H1 (cell line): ENCODE measurements around the gene ZSWIM6. TPM values are rescaled to one million over a fixed set of nuclear protein-coding genes. Genes with fewer than 3 reads are reported as not detected.

Source experiments
- CTCF ChIA-PET: fragments of 300-600 bp; sonication (Branson Sonifier 250); formaldehyde crosslinking; loops from one replicate; lab custom pipeline; 2021; ENCODE audit not compliant: partially characterized antibody; lab: Charles Lee
- POLR2A ChIA-PET: fragments of 300-600 bp; sonication (Branson Sonifier 250); formaldehyde crosslinking; loops from one replicate; lab custom pipeline; 2021; ENCODE audit warnings: inconsistent platforms; ENCODE audit not compliant: partially characterized antibody; lab: Charles Lee
- DNase-seq, 2 experiments: peaks; one replicate each; pipeline versions ENCODE4 v3.0.0 to v3.0.0-alpha.2; 2010 to 2022; ENCODE audit warnings: low spot score in 2 of 2, low read depth in 1 of 2, mixed read lengths in 1 of 2
- FAIRE-seq: peaks from 2 replicates; lab custom pipeline; 2011; peaks lifted over from hg19 to GRCh38; lab: Jason Lieb, UNC
- H2AFZ ChIP-seq: 2 replicates; pipeline ENCODE4 v1.8.1; 2012; ENCODE audit warnings: low read length, inconsistent platforms
- H2AK5ac ChIP-seq: 2 replicates; pipeline ENCODE4 v1.6.1; 2013; ENCODE audit warnings: low read depth, low read length
- H2BK120ac ChIP-seq: replicated peaks from 2 replicates; pipeline ENCODE3; 2013; ENCODE audit warnings: low read depth, low read length, inconsistent platforms
- H2BK12ac ChIP-seq: 2 replicates; pipeline ENCODE4 v1.6.1; 2013; ENCODE audit warnings: low read depth, low read length
- H2BK15ac ChIP-seq: 2 replicates; pipeline ENCODE4 v1.6.1; 2013; ENCODE audit warnings: low read length
- H2BK20ac ChIP-seq: 2 replicates; pipeline ENCODE4 v1.6.1; 2013; ENCODE audit warnings: low read length
- H2BK5ac ChIP-seq: 2 replicates; pipeline ENCODE4 v1.6.1; 2013; ENCODE audit warnings: low read depth, low read length
- H3K14ac ChIP-seq: 2 replicates; pipeline ENCODE4 v1.6.1; 2013; ENCODE audit warnings: inconsistent platforms; ENCODE audit not compliant: insufficient read length
- H3K18ac ChIP-seq: 2 replicates; pipeline ENCODE4 v1.6.1; 2013; ENCODE audit warnings: low read length; ENCODE audit errors: extremely low read depth
- H3K23ac ChIP-seq: 2 replicates; pipeline ENCODE4 v1.6.1; 2013; ENCODE audit warnings: inconsistent platforms; ENCODE audit not compliant: insufficient read length
- H3K23me2 ChIP-seq: 2 replicates; pipeline ENCODE4 v1.6.1; 2013; ENCODE audit warnings: low read depth, low read length
- H3K27ac ChIP-seq: 2 replicates; pipeline ENCODE4 v1.6.1; 2011; ENCODE audit warnings: low read depth, low read length, inconsistent platforms
- H3K27me3 ChIP-seq, 4 experiments: replicated peaks in 1 of 4; 1 replicate in 1 of 4; 2 replicates in 3 of 4; pipeline versions ENCODE4 v1.6.1 to v1.8.1; 2011 to 2013; ENCODE audit warnings: low read length in 3 of 4, mild to moderate bottlenecking in 3 of 4, inconsistent platforms in 2 of 4, mixed read lengths in 2 of 4, moderate library complexity in 1 of 4; ENCODE audit not compliant: control insufficient read depth in 3 of 4, insufficient read depth in 3 of 4; ENCODE audit errors: extremely low read depth in 1 of 4
- H3K36me3 ChIP-seq, 4 experiments: 2 replicates each; pipeline versions ENCODE4 v1.6.1 to v1.8.1; 2011 to 2013; ENCODE audit warnings: mild to moderate bottlenecking in 4 of 4, low read length in 3 of 4, moderate library complexity in 2 of 4, control low read depth in 1 of 4, inconsistent platforms in 1 of 4; ENCODE audit not compliant: insufficient read depth in 4 of 4, control insufficient read depth in 2 of 4
- H3K4ac ChIP-seq: replicated peaks from 2 replicates; pipeline ENCODE3; 2013; ENCODE audit warnings: low read length, low read depth, mixed read lengths, inconsistent platforms; ENCODE audit not compliant: insufficient read length
- H3K4me1 ChIP-seq, 4 experiments: replicated peaks in 1 of 4; 1 replicate in 1 of 4; 2 replicates in 3 of 4; pipeline versions ENCODE4 v1.6.1 to v1.8.1; 2011 to 2013; ENCODE audit warnings: low read length in 3 of 4, inconsistent platforms in 2 of 4, mixed read lengths in 1 of 4; ENCODE audit not compliant: insufficient read depth in 4 of 4, control insufficient read depth in 3 of 4
- H3K4me2 ChIP-seq, 2 experiments: 2 replicates each; pipeline versions ENCODE4 v1.6.1 to v1.8.1; 2011 to 2013; ENCODE audit warnings: low read depth in 2 of 2, low read length in 2 of 2, control low read depth in 1 of 2, inconsistent platforms in 1 of 2, mild to moderate bottlenecking in 1 of 2; ENCODE audit not compliant: insufficient read depth in 1 of 2
- H3K4me3 ChIP-seq, 4 experiments: fragments of 200-600, 300-600 bp in 1 of 4; sonication (generic), shearing (Covaris generic), sonication (Bioruptor Twin) in 1 of 4; 2 replicates each; pipeline versions ENCODE4 v1.5.1 to v1.8.1; 2011 to 2016; ENCODE audit warnings: low read length in 4 of 4, low read depth in 3 of 4, control low read depth in 2 of 4, inconsistent platforms in 2 of 4, mild to moderate bottlenecking in 2 of 4, mixed read lengths in 1 of 4, moderate library complexity in 1 of 4; ENCODE audit not compliant: insufficient read depth in 2 of 4; ENCODE audit errors: extremely low read depth in 1 of 4
- H3K56ac ChIP-seq: replicated peaks from 2 replicates; pipeline ENCODE3; 2013; ENCODE audit warnings: low read depth, mild to moderate bottlenecking, mixed read lengths, low read length, inconsistent platforms; ENCODE audit not compliant: insufficient read length
- H3K79me1 ChIP-seq: 2 replicates; pipeline ENCODE4 v1.6.1; 2013; ENCODE audit warnings: low read depth, low read length, control low read depth
- H3K79me2 ChIP-seq, 2 experiments: 2 replicates each; pipeline versions ENCODE4 v1.6.1 to v1.8.1; 2012 to 2013; ENCODE audit warnings: low read length in 2 of 2, mild to moderate bottlenecking in 2 of 2, inconsistent platforms in 1 of 2; ENCODE audit not compliant: insufficient read depth in 2 of 2, control insufficient read depth in 1 of 2
- H3K9ac ChIP-seq, 4 experiments: replicated peaks in 1 of 4; 1 replicate in 1 of 4; 2 replicates in 3 of 4; pipeline versions ENCODE4 v1.6.1 to v1.8.1; 2011 to 2013; ENCODE audit warnings: low read depth in 3 of 4, low read length in 3 of 4, control low read depth in 2 of 4, mild to moderate bottlenecking in 2 of 4, moderate library complexity in 2 of 4, inconsistent platforms in 1 of 4; ENCODE audit errors: extremely low read depth in 1 of 4
- H3K9me3 ChIP-seq, 2 experiments: 2 replicates each; pipeline versions ENCODE4 v1.6.1 to v1.8.1; 2012 to 2013; ENCODE audit warnings: mild to moderate bottlenecking in 2 of 2, moderate library complexity in 2 of 2, control low read depth in 1 of 2, inconsistent platforms in 1 of 2, low read depth in 1 of 2, low read length in 1 of 2, mixed read lengths in 1 of 2; ENCODE audit not compliant: insufficient read depth in 2 of 2
- H4K20me1 ChIP-seq, 2 experiments: replicated peaks in 1 of 2; 2 replicates each; pipeline versions ENCODE3 to v1.8.1; 2011 to 2013; ENCODE audit warnings: inconsistent platforms in 2 of 2, low read length in 2 of 2, mild to moderate bottlenecking in 1 of 2; ENCODE audit not compliant: insufficient read depth in 2 of 2, control insufficient read depth in 1 of 2
- H4K5ac ChIP-seq: 2 replicates; pipeline ENCODE4 v1.6.1; 2013; ENCODE audit warnings: low read length, low read depth, mixed read lengths, inconsistent platforms; ENCODE audit not compliant: insufficient read length
- H4K8ac ChIP-seq: 2 replicates; pipeline ENCODE4 v1.8.0; 2013; ENCODE audit warnings: mild to moderate bottlenecking, moderate library complexity, low read length, inconsistent platforms; ENCODE audit not compliant: insufficient read depth; ENCODE audit errors: extremely low read depth
- H4K91ac ChIP-seq: replicated peaks from 2 replicates; pipeline ENCODE3; 2013; ENCODE audit warnings: low read length, mixed read lengths, inconsistent platforms; ENCODE audit not compliant: insufficient read length
- EZH2 ChIP-seq: fragments of 200-600 bp; sonication (generic); IDR thresholded peaks from 2 replicates; pipeline ENCODE4 v1.7.1; 2012; ENCODE audit warnings: low read depth, mild to moderate bottlenecking, moderate library complexity, low read length, inconsistent platforms; ENCODE audit not compliant: severe bottlenecking
- HDAC6 ChIP-seq: IDR thresholded peaks from one replicate; pipeline ENCODE4 v1.7.1; 2012; ENCODE audit warnings: low read depth, mild to moderate bottlenecking, inconsistent platforms, low read length, moderate library complexity
- NANOG ChIP-seq: IDR thresholded peaks from 2 replicates; pipeline ENCODE4 v1.6.1; 2011; ENCODE audit warnings: low read length, low read depth, mild to moderate bottlenecking, inconsistent platforms; ENCODE audit not compliant: insufficient read depth, poor library complexity, severe bottlenecking
- RXRA ChIP-seq: IDR thresholded peaks from 2 replicates; pipeline ENCODE4 v1.6.1; 2011; ENCODE audit warnings: low read depth, mild to moderate bottlenecking, low read length, moderate library complexity; ENCODE audit not compliant: insufficient read depth
- TCF12 ChIP-seq: IDR thresholded peaks from 2 replicates; pipeline ENCODE4 v1.6.1; 2011; ENCODE audit warnings: low read depth, mild to moderate bottlenecking, low read length
- WGBS, 2 experiments: shearing (Covaris generic) in 1 of 2; methylation state at CpG; one replicate each; pipeline versions ENCODE4 v1.1.6 to v1.1.7; 2013 to 2015; ENCODE audit warnings: low lambda C conversion rate in 2 of 2, mixed read lengths in 2 of 2, inconsistent platforms in 1 of 2, low coverage in 1 of 2, missing lambda C conversion rate in 1 of 2; ENCODE audit not compliant: insufficient replicate concordance in 2 of 2, insufficient coverage in 1 of 2, insufficient read length in 1 of 2; ENCODE audit errors: extremely low coverage in 1 of 2, missing lambda C conversion rate in 1 of 2; 5-methylcytosine and 5-hydroxymethylcytosine counted together
- polyA plus RNA-seq, 7 experiments: library from polyadenylated mRNA; depleted of rRNA in 3 of 7; stranded (reverse) in 5 of 7; unstranded in 2 of 7; fragments of >200 nt in 5 of 7; fragments of 200-250 nt in 2 of 7; gene quantifications; 1 replicate in 5 of 7; 2 replicates in 1 of 7; 4 replicates in 1 of 7; pipeline versions ENCODE4 v1.2.1 to v1.2.3, GENCODE V29; 2011 to 2013; ENCODE audit warnings: missing spikeins in 2 of 7, mixed read lengths in 2 of 7
- total RNA-seq: library from RNA; stranded (reverse); fragmentation: NEBNext Ultra II Directional; extraction: Animal tissue kit (Norgen Biotek cat#: 25700); gene quantifications from 2 replicates; pipeline ENCODE4 v1.2.1, GENCODE V29; 2021
- TF ChIP-seq, protein P1 (sequence below): IDR thresholded peaks from 2 replicates; pipeline ENCODE4 v1.6.1; 2011; ENCODE audit warnings: low read depth, mild to moderate bottlenecking, low read length; ENCODE audit not compliant: insufficient read depth
- TF ChIP-seq, protein P2 (sequence below), 3 experiments: IDR thresholded peaks; 1 replicate in 2 of 3; 2 replicates in 1 of 3; pipeline versions ENCODE4 v1.5.1 to v1.6.1; 2011; ENCODE audit warnings: low read length in 3 of 3, mild to moderate bottlenecking in 3 of 3, inconsistent platforms in 2 of 3, low read depth in 1 of 3, moderate library complexity in 1 of 3; ENCODE audit not compliant: insufficient read depth in 1 of 3; ENCODE audit errors: control extremely low read depth in 1 of 3
- TF ChIP-seq, protein P3 (sequence below): IDR thresholded peaks from 2 replicates; pipeline ENCODE4 v1.6.1; 2012; ENCODE audit warnings: low read length, inconsistent platforms

The ZSWIM6 gene
- total and polyA plus RNA-seq, 2 of the 8 experiments (the other 6 are each of a cell fraction or from before 2014, with no cell fraction given): 7.9 to 12.4 TPM

GRCh38 chr5:61471352-61471751 is 139.3 kb downstream of the ZSWIM6 start:
- no peak for FAIRE-seq
- 90% methylated on average over 1 of the region's 1 CpG; no CpG with 5 or more reads in 1 of the 2 experiments for WGBS, 2 experiments
- TF ChIP-seq TCF12: no peak
- TF ChIP-seq, protein P1, sequence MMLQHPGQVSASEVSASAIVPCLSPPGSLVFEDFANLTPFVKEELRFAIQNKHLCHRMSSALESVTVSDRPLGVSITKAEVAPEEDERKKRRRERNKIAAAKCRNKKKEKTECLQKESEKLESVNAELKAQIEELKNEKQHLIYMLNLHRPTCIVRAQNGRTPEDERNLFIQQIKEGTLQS: no peak
- TF ChIP-seq, protein P2, sequence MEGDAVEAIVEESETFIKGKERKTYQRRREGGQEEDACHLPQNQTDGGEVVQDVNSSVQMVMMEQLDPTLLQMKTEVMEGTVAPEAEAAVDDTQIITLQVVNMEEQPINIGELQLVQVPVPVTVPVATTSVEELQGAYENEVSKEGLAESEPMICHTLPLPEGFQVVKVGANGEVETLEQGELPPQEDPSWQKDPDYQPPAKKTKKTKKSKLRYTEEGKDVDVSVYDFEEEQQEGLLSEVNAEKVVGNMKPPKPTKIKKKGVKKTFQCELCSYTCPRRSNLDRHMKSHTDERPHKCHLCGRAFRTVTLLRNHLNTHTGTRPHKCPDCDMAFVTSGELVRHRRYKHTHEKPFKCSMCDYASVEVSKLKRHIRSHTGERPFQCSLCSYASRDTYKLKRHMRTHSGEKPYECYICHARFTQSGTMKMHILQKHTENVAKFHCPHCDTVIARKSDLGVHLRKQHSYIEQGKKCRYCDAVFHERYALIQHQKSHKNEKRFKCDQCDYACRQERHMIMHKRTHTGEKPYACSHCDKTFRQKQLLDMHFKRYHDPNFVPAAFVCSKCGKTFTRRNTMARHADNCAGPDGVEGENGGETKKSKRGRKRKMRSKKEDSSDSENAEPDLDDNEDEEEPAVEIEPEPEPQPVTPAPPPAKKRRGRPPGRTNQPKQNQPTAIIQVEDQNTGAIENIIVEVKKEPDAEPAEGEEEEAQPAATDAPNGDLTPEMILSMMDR (IDR thresholded peaks at IDR 0.05; ENCODE audit: control extremely low read depth in 1 of 3, insufficient read depth in 1 of 3, low read depth in 1 of 3, low read length in 3 of 3): no peak
- no peak for TF ChIP-seq HDAC6
- TF ChIP-seq EZH2: no peak
- TF ChIP-seq, protein P3, sequence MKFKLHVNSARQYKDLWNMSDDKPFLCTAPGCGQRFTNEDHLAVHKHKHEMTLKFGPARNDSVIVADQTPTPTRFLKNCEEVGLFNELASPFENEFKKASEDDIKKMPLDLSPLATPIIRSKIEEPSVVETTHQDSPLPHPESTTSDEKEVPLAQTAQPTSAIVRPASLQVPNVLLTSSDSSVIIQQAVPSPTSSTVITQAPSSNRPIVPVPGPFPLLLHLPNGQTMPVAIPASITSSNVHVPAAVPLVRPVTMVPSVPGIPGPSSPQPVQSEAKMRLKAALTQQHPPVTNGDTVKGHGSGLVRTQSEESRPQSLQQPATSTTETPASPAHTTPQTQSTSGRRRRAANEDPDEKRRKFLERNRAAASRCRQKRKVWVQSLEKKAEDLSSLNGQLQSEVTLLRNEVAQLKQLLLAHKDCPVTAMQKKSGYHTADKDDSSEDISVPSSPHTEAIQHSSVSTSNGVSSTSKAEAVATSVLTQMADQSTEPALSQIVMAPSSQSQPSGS: no peak
- TF ChIP-seq RXRA: no peak
- no peak for TF ChIP-seq NANOG

More at GRCh38 chr5:61471352-61471751, 139.3 kb downstream of the ZSWIM6 start:
- Histone ChIP-seq H3K4ac (no peak overlapping the region), H3K23ac (no peak overlapping the region), H3K23me2 (no peaks in the 10 kb centered on the region), H3K56ac (no peak overlapping the region), H3K36me3 (no peaks in the 10 kb centered on the region; a peak in 1 of 8 replicates), H2BK20ac (no peak overlapping the region), H2BK120ac (no peak overlapping the region), H2BK12ac (no peak overlapping the region), H3K18ac (no peak overlapping the region), H4K8ac (no peak overlapping the region), H3K4me2 (no peak overlapping the region), H3K9me3 (peaks cover 4 to 13% of the 10 kb centered on the region in 2 experiments; a peak in 3 of 4 replicates), H4K91ac (no peak overlapping the region), H4K20me1 (peaks cover 0 to 2% of the 10 kb centered on the region in 2 experiments), H3K79me2 (peaks cover 0 to 29% of the 10 kb centered on the region in 2 experiments; a peak in 2 of 4 replicates), H2BK15ac (no peak overlapping the region), H2AK5ac (no peak overlapping the region), H3K14ac (no peak overlapping the region), H3K4me1 (peaks cover 0 to 2% (median 1%) of the 10 kb centered on the region in 4 experiments; a peak in 1 of 7 replicates), H4K5ac (no peak overlapping the region), H2AFZ (no peak overlapping the region), H3K27ac (no peak overlapping the region), H3K79me1 (no peaks in the 10 kb centered on the region), H3K9ac (no peak overlapping the region), H2BK5ac (no peak overlapping the region), H3K4me3 (no peak overlapping the region), H3K27me3 (no peaks in the 10 kb centered on the region)
- DNase-seq: no peak
- POLR2A ChIA-PET: no interaction called here
- CTCF ChIA-PET: interaction anchor here (1.1 kb wide), 1 partner anchor 23 kb away, joined by 3 read pairs; no protein-coding TSS in a partner anchor
